GM19351 (cell line): ENCODE data around the gene PIGO.

Source experiments
- ATAC-seq: cut with Tn5 transposase; IDR thresholded peaks from one replicate; pipeline ENCODE4 v1.9.1; 2021; ENCODE audit warnings: mild to moderate bottlenecking, moderate library complexity; ENCODE audit not compliant: unreplicated experiment

The PIGO gene

GRCh38 chr9:35096035-35096849 lies at the start of gene PIGO:
TSS of gene PIGO (minus strand) at chr9:35096591. CDS start at chr9:35095565, 1,026 bp downstream.
- peak; percentile 86 for ATAC-seq

GRCh38 chr9:35142037-35142436 lies 45.6 kb upstream of the PIGO start:
- no peak for ATAC-seq

GRCh38 chr9:35140093-35140492 lies 43.7 kb upstream of the PIGO start:
- ATAC-seq = no peak

GRCh38 chr9:35136866-35137265 lies 40.5 kb upstream of the PIGO start:
- ATAC-seq = no peak

DNA sequence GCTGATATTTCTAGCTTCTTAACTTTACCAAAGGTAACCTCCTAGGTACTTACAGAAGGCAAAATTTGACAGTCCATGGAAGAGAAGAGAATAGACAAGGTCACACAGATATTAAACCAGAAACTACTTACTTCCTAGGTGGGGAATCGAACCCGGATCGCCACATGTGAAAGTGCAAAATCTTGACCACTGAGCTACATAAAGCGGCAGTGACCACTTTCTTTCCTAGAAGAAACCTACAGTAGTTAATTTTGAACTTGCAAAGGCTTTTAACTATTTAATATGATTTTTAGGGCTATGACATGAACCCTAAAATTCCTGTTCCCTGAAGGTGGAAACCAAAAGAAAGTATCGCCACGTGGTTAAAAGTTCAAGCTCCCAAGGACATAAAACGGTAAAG lies 39.6 kb upstream of the PIGO start:
- ATAC-seq = no peak

GRCh38 chr9:35134920-35135319 lies 38.5 kb upstream of the PIGO start:
- ATAC-seq = no peak

DNA sequence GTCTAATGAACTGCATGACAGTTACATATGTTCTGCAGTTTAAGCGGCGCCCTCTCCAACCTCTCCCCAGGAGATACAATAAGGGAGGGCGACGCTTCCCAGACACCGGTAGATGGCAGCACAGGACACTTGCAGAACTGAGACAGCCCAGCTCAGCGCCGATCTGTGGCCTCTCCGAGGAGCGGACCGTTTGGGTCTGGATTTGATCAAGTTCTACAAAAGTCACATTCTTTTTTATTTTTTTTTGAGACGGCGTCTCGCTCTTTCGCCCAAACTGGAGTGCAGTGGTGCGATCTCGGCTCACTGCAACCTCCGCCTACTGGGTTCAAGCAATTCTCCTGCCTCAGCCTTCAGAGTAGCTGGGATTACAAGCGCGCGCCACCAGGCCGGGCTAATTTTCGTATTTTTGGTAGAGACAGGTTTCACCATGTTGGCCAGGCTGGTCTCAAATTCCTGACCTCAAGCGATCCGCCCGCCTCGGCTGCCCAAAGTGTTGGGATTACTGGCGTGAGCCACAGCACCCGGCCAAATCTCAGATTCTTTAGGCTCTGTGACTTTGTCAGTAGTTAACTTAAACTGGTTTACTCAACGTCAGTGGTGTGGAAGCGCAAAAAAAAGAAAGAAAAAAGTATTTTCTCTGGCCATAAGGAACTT lies 20.6 kb upstream of the PIGO start:
- peak; percentile 48 for ATAC-seq

GRCh38 chr9:35116539-35116897 lies 20.1 kb upstream of the PIGO start:
- ATAC-seq = no peak

DNA sequence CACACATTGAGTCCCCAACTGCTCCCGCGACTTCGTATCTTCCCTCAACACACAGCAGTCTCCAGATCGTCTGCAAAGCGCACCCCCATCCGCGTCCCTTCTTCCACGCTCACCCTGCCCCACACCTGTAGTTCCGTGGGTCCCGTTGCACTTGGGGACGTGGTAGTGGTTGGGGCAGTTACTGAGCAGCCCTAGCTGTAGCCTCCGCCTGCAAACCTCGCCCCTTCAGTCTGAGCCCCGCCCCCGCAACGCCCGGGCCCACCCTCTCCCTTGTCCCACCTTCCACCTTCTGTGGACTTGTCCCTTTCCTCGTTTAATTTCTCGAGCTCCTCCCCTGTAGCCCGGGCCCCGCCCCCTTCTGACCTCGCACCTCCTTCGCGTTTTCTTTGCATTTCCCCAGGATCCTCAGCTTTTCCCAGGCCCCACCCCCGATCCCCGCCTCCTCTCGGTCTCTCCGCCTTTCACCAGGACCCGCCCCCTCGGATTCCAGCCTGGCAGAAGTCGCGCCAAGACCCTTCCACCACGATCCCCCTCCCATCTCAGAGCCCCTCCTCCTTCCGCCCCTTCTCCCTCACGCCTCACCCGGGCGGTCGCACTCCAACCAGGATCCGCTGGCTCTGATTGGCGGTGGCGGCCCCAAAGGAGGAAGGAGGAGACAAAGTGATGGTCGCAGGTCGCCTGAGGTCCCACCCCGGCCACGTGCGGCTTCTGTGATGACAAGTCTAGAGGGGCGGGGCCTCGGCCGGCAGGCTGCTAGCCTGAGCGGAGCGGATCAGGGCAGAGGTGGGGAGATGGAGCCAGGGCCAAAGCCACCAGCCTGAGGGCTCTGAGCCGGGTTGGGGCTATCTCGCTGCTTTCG lies 19.5 kb upstream of the PIGO start, which contains the start of gene ATOSB:
Gene ATOSB, minus strand, starts transcription at position 183 of the 859 bp plus-strand sequence. CDS start 7,588 bp downstream, outside the sequence.
- ATAC-seq = peak; percentile 55

DNA sequence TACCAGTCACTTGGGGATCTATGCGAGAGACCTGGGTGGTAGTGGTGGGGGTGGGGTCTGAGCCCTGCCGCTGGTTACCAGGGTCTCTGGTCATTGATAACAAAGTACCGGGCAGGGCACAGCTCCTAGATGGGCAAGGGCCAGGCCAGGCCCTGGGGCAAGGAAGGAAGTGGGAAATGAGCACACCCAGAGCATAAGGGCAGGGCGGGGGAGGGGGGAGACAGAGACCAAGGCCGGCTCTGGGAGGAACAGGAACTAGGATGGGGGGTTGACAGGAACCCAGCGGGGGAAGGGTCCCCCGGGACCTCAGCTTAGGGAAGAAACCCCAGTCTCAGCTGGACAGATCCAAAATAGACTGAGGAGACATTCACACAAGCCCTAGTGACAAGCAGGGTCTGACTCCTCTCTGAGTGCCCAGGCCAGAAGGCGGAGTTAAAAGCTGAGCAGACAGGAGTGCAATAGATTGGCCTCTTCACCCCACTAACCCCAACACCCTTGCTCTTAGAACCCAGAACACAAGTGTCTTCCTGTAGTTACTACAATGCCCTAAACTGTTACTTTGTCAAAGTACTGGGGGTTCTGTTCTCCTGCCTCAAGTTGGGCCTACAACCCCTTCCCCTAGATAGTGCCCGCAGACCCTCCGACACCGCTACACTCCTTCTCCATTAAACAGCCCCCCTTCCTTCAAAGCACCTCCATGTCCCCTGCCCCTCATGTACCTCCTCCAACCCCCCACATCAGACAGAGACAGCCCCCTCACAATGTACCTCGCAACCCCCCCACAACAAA lies 18.6 kb upstream of the PIGO start:
- ATAC-seq = no peak

GRCh38 chr9:35114113-35114839 lies 17.9 kb upstream of the PIGO start:
- no peak for ATAC-seq

DNA sequence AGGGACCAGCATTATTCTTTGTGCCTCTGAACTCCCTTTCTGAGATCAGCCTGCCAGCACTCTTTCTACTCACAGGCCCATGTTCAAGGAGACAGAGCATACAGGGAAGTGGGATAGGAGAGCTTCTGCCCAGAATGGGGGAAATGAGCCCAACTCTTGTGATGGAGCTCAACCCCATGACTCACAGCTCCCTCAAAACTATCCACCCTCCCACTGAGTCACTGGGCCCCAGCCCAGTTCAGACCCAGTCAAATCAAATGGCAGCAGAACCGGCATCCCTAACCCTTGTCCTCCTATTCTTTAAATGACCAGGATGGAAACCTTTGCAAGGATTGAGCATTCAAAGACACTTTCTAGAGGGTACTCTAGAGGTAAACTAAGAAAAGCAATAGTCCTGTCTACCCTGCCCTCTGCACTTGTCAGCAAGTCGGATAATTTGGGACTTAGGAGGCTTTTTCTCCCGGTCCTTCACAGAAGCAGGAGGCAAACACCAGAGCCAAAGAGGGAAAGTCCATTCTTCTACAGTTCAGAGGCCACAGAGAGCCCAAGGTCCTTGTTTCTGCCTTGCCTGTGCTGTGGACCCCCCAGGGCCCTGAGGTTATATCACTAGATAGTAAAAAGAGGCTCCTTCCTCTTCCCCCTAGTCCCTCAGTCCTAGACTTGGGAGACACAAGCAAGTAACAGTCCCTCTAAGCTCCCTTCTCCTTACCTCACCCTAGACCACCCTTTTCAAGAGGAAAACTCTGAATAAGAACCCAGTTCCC lies 16.0 kb upstream of the PIGO start:
- no peak for ATAC-seq

DNA sequence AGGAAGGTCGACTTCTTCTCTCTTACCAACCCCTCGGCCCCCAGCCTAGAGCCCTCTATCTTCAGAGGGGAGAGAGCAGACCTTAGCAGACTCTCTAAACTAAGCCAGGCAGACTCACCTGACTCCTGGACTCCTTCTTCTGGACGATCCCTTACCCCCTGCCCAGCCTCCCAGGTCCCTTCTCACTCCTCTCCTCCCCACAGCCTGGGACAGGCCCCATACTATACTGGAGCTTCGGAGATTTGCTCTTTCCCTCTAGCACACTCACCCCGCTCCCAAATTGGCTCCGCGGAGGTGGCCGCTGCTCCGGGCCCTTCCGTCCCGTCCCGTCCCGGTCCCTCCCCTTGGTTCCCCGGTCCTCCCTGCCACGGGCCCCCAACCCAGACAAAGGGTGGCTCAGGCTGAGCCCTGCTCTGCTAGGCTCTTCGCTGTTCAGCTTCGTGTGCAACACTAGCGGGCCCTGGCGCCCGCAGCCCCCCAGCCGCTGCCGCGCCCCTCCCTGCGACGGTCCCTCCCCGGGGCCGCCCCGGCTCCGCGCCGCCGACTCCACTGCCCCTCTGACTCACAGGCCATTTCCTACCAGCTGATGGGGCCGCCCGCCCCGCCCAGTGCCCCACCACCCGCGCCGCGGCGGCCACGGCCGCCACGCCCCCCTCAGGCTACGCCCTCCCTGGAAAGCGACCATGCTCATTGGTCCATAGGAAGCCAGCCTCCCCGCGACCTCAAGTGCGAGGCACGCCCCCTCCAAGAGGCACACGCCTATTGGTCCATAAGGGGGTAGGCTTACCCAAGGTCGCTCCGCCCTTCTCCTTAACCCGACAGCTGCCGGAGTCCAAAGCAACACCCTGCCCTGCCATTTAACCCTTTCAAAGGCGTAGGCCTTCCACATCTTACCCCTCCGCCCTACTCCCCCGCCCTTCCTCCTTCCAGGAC lies 14.9 kb upstream of the PIGO start:
- ATAC-seq = peak; percentile 80

DNA sequence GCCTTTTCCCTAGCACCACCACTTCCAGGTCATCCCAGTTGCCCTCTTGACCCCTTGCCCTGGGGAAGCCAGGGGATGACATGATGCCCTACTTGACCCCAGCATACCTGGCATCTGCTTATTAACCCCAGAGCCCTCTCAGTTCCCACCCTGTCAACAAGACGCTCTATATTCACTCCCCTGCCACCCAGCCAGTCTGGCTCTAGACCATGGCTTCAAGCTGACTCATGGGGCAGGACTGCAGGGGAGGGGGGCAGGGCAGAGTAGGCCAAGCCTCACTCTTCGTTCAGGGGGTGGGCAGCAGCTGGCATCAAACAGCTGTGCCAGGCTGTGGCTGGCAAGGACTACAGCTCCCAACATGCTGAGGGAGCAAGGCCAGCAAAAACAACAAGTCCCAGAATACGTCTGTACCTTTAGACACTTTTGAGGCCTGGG lies 14.0 kb upstream of the PIGO start:
- ATAC-seq = no peak

- no peak for ATAC-seq
Measured at GRCh38 chr9:35108946-35109575, 12.7 kb upstream of the PIGO start.

- ATAC-seq = no peak
Measured at GRCh38 chr9:35108461-35108860, 12.1 kb upstream of the PIGO start.
